Measurements from ENCODE around the gene CCND2. TPM values are rescaled to one million over a fixed set of nuclear protein-coding genes. Genes with fewer than 3 reads are reported as not detected.

Gene CCND2
- total and polyA plus RNA-seq, 9 of the 15 experiments (the other 6 are each of a cell fraction or from before 2014, with no cell fraction given): 13.6 to 99.3 (median 39.6) TPM

DNA sequence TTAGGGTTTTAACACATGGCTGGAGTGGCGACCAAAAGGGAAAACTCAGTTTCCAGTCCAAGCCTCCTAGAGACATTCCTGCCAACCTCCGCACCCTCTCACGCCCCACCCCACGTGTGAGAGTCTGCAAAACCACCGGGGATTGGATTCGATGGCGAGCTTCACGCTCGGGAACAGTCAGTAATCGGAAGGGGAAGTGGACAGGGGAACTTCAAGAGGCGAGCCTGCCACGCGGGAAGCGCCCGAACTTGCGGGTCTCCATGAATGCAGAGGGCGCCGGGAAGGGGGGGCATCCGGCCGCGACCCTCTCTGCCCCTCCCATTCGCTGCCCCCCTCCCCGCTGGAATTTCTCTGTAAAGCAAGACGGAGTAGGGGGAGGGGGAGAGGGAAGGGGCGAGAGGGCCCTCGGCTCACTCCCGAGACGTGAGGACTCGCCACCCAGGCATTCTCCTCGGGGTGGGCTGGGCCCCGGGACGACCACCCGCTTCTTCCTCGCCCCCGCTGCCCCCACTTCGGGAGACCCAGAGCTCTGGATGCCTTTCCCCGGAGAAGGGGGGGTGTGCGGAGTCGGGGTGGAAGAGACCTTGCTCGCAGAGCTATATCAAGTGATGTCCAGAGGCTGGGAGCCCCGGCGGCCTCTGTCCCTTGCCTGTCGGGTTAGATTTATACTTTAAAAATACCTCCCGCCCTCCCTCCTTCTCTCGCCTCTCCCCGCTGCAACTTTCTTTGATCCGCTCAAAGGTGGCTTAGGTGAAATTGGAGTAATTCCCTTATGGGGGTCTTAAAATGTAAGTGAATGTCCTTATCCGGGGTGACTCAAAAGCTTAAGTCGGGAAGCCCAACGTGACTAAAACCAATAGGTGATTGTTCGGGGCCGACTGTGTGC, 2.5 kb upstream of the CCND2 start:
- intact Hi-C loops (cut with micrococcal nuclease): no loop called here
- peak overlapping the region; percentile 69 to 85 for H3K9ac ChIP-seq (ENCODE audit: insufficient read depth in 1 of 2, low read depth in 2 of 2, low read length in 2 of 2)
- peak; percentile 2; the same call in 1 of the 3 replicates for ATAC-seq
- peak overlapping the region; percentile 96 for H2AFZ ChIP-seq (ENCODE audit: low read depth, low read length)
- WGBS (ENCODE audit: insufficient coverage, low coverage, missing lambda C conversion rate): under 1% methylated on average over 25 of the region's 52 CpGs
- FAIRE-seq: no peak
- H3K4me1 ChIP-seq (replicated peaks in 1 of 2; ENCODE audit: control insufficient read depth in 2 of 2, insufficient read depth in 2 of 2, low read length in 2 of 2): peaks cover 18 to 49% of the 10 kb centered on the region in 2 experiments
- ChIA-PET POLR2A (interaction anchor here (0.6 to 1.2 kb wide), 2 partner anchors 155 to 347 kb away, joined by 4 read pairs; no protein-coding TSS in a partner anchor), CTCF (ENCODE audit: low intra/inter-chr PET ratio) (no interaction called here)
- H3K27me3 ChIP-seq (ENCODE audit: control insufficient read depth in 2 of 2, insufficient read depth in 2 of 2, low read length in 2 of 2): peaks cover 0 to 7% of the 10 kb centered on the region in 2 experiments; a peak in 2 of 5 replicates
- H3K79me2 ChIP-seq (ENCODE audit: control insufficient read depth, insufficient read depth, low read length): peaks cover 26% of the 10 kb centered on the region
- H3K4me3 ChIP-seq: peak overlapping the region; percentile 45
- BruUV-seq (replicated peaks): TSS peak; percentile 65
- no peaks in the 10 kb centered on the region for H3K9me1 ChIP-seq (ENCODE audit: control insufficient read depth, insufficient read depth, low read length)
- H3K36me3 ChIP-seq (ENCODE audit: control insufficient read depth, insufficient read depth, low read length): peaks cover 3% of the 10 kb centered on the region; the same call in 2 of the 3 replicates
- in situ Hi-C loops (cut with MboI): no loop called here
- H3K4me2 ChIP-seq (ENCODE audit: insufficient read depth, low read length): peak overlapping the region; percentile 83
- H3K9me3 ChIP-seq (replicated peaks; ENCODE audit: control insufficient read depth, insufficient read depth, low read depth, low read length): no peaks in the 10 kb centered on the region
- peak overlapping the region; percentile 93 for H3K27ac ChIP-seq (ENCODE audit: extremely low read depth, low read depth, low read length)
- peak in 2 of 4 experiments; percentile 24 to 39 for DNase-seq (ENCODE audit: extremely low read depth in 1 of 4, low spot score in 3 of 4)
- H4K20me1 ChIP-seq (replicated peaks; ENCODE audit: control insufficient read depth, insufficient read depth, low read length): no peaks in the 10 kb centered on the region
- TF ChIP-seq KAT7 (CRISPR knock-in tag; IDR thresholded peaks at IDR 0.05; ENCODE audit: borderline replicate concordance): no peak
- TF ChIP-seq, protein P1, sequence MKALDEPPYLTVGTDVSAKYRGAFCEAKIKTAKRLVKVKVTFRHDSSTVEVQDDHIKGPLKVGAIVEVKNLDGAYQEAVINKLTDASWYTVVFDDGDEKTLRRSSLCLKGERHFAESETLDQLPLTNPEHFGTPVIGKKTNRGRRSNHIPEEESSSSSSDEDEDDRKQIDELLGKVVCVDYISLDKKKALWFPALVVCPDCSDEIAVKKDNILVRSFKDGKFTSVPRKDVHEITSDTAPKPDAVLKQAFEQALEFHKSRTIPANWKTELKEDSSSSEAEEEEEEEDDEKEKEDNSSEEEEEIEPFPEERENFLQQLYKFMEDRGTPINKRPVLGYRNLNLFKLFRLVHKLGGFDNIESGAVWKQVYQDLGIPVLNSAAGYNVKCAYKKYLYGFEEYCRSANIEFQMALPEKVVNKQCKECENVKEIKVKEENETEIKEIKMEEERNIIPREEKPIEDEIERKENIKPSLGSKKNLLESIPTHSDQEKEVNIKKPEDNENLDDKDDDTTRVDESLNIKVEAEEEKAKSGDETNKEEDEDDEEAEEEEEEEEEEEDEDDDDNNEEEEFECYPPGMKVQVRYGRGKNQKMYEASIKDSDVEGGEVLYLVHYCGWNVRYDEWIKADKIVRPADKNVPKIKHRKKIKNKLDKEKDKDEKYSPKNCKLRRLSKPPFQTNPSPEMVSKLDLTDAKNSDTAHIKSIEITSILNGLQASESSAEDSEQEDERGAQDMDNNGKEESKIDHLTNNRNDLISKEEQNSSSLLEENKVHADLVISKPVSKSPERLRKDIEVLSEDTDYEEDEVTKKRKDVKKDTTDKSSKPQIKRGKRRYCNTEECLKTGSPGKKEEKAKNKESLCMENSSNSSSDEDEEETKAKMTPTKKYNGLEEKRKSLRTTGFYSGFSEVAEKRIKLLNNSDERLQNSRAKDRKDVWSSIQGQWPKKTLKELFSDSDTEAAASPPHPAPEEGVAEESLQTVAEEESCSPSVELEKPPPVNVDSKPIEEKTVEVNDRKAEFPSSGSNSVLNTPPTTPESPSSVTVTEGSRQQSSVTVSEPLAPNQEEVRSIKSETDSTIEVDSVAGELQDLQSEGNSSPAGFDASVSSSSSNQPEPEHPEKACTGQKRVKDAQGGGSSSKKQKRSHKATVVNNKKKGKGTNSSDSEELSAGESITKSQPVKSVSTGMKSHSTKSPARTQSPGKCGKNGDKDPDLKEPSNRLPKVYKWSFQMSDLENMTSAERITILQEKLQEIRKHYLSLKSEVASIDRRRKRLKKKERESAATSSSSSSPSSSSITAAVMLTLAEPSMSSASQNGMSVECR (CRISPR knock-in tag; IDR thresholded peaks at IDR 0.05): peak; percentile 50; the same call in 1 of the 2 replicates
- TF ChIP-seq RBFOX2 (IDR thresholded peaks at IDR 0.05; ENCODE audit: low read depth, low read length): peak; percentile 43
- TF ChIP-seq ZNF77 (CRISPR knock-in tag; IDR thresholded peaks at IDR 0.05): no peak
- TF ChIP-seq COPS2 (conservative IDR thresholded peaks at IDR 0.05): no peak
- TF ChIP-seq CSDE1 (IDR thresholded peaks at IDR 0.05): no peak
- TF ChIP-seq, protein P2, sequence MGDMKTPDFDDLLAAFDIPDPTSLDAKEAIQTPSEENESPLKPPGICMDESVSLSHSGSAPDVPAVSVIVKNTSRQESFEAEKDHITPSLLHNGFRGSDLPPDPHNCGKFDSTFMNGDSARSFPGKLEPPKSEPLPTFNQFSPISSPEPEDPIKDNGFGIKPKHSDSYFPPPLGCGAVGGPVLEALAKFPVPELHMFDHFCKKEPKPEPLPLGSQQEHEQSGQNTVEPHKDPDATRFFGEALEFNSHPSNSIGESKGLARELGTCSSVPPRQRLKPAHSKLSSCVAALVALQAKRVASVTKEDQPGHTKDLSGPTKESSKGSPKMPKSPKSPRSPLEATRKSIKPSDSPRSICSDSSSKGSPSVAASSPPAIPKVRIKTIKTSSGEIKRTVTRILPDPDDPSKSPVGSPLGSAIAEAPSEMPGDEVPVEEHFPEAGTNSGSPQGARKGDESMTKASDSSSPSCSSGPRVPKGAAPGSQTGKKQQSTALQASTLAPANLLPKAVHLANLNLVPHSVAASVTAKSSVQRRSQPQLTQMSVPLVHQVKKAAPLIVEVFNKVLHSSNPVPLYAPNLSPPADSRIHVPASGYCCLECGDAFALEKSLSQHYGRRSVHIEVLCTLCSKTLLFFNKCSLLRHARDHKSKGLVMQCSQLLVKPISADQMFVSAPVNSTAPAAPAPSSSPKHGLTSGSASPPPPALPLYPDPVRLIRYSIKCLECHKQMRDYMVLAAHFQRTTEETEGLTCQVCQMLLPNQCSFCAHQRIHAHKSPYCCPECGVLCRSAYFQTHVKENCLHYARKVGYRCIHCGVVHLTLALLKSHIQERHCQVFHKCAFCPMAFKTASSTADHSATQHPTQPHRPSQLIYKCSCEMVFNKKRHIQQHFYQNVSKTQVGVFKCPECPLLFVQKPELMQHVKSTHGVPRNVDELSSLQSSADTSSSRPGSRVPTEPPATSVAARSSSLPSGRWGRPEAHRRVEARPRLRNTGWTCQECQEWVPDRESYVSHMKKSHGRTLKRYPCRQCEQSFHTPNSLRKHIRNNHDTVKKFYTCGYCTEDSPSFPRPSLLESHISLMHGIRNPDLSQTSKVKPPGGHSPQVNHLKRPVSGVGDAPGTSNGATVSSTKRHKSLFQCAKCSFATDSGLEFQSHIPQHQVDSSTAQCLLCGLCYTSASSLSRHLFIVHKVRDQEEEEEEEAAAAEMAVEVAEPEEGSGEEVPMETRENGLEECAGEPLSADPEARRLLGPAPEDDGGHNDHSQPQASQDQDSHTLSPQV (IDR thresholded peaks at IDR 0.05): peak; percentile 60; the same call in 1 of the 2 replicates
- 0 out of 4 replicates have a peak, but pooled peaks of 1 of the 2 experiments have one; percentile 18 for TF ChIP-seq MAZ (CRISPR knock-in tag; conservative IDR thresholded peaks at IDR 0.05 in 1 of 2, IDR thresholded peaks at IDR 0.05 in 1 of 2)
- no peak for TF ChIP-seq SNIP1 (IDR thresholded peaks at IDR 0.05; ENCODE audit: low read depth)
- TF ChIP-seq LCOR (CRISPR knock-in tag; IDR thresholded peaks at IDR 0.05): 0 out of 2 replicates have a peak, but pooled peaks have one; percentile 23
- TF ChIP-seq SMAD1 (IDR thresholded peaks at IDR 0.05; ENCODE audit: low read depth, low read length, partially characterized antibody): no peak
- TF ChIP-seq ZNF436 (CRISPR knock-in tag; IDR thresholded peaks at IDR 0.05): no peak

All from K562 (cell line).